Measurements from ENCODE around the gene PABPN1L.

DNA sequence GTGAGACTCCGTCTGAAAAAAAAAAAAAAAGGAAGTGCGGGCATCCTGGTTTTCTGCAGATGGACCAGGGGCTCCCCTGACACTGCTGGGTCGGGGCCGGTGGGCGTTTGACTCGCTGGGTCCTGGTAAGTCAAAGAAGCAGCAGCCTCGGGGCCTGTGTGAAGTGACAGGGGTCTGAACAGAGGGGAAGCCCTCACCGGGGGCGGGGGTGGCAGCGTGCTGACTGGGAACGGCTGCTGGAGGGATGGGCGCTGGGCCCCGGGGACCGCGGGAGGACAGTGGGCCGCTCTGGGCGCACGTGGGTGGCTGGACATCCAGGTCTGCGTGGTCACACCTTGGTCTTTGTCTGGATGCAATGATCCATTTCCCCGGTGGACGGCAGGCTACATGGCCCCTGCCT, 17.9 kb downstream of the PABPN1L start:
- no peak for TF ChIP-seq CTCF (IDR thresholded peaks at IDR 0.05 in 2 of 3, conservative IDR thresholded peaks at IDR 0.05 in 1 of 3; ENCODE audit: insufficient read depth in 2 of 3, low read depth in 1 of 3, low read length in 3 of 3)
- TF ChIP-seq GATA2 (CRISPR knock-in tag; IDR thresholded peaks at IDR 0.05) = no peak
- TF ChIP-seq ATF1 (CRISPR knock-in tag; IDR thresholded peaks at IDR 0.05) = no peak
- TF ChIP-seq ATF1 (tag; IDR thresholded peaks at IDR 0.05) = no peak
- no peak for TF ChIP-seq E2F1 (CRISPR knock-in tag; IDR thresholded peaks at IDR 0.05)
- TF ChIP-seq NFE2 (IDR thresholded peaks at IDR 0.05; ENCODE audit: low read depth) = no peak
- TF ChIP-seq EZH2 (IDR thresholded peaks at IDR 0.05; ENCODE audit: borderline replicate concordance, low read depth, low read length) = no peak
- no peak for TF ChIP-seq SMARCC2 (IDR thresholded peaks at IDR 0.05; ENCODE audit: low read depth)
- TF ChIP-seq, protein P1, sequence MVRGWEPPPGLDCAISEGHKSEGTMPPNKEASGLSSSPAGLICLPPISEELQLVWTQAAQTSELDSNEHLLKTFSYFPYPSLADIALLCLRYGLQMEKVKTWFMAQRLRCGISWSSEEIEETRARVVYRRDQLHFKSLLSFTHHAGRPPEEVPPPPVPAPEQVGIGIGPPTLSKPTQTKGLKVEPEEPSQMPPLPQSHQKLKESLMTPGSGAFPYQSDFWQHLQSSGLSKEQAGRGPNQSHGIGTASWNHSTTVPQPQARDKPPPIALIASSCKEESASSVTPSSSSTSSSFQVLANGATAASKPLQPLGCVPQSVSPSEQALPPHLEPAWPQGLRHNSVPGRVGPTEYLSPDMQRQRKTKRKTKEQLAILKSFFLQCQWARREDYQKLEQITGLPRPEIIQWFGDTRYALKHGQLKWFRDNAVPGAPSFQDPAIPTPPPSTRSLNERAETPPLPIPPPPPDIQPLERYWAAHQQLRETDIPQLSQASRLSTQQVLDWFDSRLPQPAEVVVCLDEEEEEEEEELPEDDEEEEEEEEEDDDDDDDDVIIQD (CRISPR knock-in tag; IDR thresholded peaks at IDR 0.05) = no peak
- TF ChIP-seq SP1 (CRISPR knock-in tag; IDR thresholded peaks at IDR 0.05) = no peak
- no peak for TF ChIP-seq CAMTA2 (CRISPR knock-in tag; conservative IDR thresholded peaks at IDR 0.05)

Data from K562 (cell line).